GM21515 (cell line): ENCODE data around the gene SLC19A2.
A peak's percentile ranks its signal among the peaks of the same experiment; 100 is the strongest.
"Not testable (repeated sequence)": the region's sequence is repeated elsewhere in the genome, so short reads cannot be mapped to it uniquely, and the experiment has no call there.

ENCODE experiments used
- ATAC-seq: cut with Tn5 transposase; IDR thresholded peaks from one replicate; pipeline ENCODE4 v1.9.1; 2021; ENCODE audit not compliant: unreplicated experiment

Gene SLC19A2

GRCh38 chr1:169509354-169509753, 23.6 kb upstream of the SLC19A2 start:
- ATAC-seq = no peak

- ATAC-seq = no peak
These were observed 22.9 kb upstream of the SLC19A2 start for GRCh38 chr1:169508432-169509338.

DNA sequence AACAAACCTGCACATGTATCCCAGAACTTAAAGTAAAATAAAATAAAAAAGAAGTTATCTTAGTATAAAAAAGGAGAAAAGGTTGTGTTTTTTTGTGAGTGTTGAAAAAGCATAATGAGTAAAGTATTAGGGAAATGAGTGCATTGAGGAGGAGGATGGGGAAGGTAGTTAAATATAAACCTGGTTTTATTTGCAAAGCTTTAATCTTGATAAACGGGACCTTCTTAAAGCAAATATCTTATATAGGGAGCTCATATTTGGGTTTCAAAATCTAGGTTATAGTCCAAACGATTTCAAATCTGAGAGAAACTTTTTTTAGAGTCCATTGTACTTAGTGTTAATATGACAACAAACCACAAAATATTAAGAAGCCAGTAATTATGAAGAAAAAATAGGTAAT, 21.7 kb upstream of the SLC19A2 start:
- no peak for ATAC-seq

GRCh38 chr1:169503601-169504000, 17.9 kb upstream of the SLC19A2 start:
- ATAC-seq = not testable (repeated sequence)

- no peak for ATAC-seq
These were observed 14.1 kb upstream of the SLC19A2 start for GRCh38 chr1:169499807-169500206.

- ATAC-seq = no peak
These were observed 11.6 kb upstream of the SLC19A2 start for GRCh38 chr1:169497317-169497716.

- ATAC-seq = no peak
These were observed 10.2 kb upstream of the SLC19A2 start for GRCh38 chr1:169495916-169496315.

DNA sequence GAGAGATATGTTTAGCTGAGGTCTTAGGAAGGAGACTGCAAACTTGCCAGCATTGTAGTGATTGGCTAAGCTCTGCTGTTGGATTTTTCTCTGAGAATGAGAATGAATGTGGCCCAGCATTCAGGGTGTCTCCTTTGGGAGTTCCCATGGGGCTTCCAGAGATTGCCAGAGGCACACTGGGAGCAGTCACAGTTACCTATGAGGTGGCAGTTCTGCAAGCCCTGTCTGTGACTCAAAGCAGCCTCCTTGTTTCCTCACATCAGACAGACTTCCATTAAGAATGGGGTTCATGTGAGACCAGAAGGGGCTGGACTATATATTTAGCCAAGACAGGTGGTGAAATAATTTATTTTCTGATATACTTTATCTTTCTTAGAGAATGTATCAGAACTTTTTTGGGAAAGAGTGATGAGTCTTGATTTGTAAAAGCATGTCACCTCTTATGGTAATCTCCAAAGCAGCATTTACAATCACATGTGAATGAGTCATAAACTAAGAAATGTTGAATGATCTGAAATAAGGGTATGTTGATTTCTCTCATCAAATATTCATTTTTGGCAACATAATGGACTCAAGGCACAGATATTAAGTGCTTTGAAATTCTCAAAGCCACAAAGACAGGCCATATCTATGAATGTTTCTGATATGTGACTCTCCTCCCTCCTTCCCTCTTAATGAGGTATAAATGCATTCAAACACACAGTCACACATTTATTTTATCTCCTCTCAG, 9.5 kb upstream of the SLC19A2 start:
- ATAC-seq = no peak

DNA sequence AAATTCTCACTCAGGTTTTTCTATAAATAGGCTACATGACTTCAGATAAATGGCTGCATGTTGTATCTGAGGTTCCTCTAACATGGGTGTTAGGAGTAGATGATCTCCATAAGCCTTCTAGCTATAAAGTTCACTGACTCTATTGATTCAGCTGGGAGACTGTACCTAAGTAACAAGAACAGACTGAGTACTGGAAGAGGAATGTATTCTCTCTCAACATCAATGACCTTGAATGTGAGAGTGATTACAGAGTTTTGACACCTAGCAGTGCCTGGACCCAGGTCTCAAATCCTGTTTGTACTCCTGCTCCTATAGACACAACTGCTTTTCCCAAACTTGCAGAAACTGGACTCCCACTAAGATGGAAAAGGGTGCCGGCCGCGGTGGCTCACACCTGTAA, 8.6 kb upstream of the SLC19A2 start:
- ATAC-seq = no peak

DNA sequence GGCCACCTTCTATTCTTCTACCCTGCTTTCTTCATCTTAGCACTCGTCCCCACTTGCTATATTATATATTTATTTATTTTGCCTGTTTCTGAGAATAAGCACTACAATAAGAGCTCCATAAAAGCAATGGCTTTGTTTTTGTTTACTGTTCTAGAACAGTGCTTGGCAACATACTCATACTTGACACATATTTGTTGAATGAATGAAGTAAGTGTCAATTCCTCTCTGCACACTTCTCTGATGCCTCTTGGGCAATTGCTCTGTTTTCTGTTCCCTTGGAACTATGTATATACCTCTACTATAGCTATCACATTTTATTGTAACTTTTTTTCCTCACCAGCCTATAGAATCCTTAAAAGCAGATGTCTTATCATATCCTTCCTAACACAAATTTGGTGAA, 7.5 kb upstream of the SLC19A2 start:
- no peak for ATAC-seq

- ATAC-seq = no peak
These were observed 6.1 kb upstream of the SLC19A2 start for GRCh38 chr1:169491845-169492281.

DNA sequence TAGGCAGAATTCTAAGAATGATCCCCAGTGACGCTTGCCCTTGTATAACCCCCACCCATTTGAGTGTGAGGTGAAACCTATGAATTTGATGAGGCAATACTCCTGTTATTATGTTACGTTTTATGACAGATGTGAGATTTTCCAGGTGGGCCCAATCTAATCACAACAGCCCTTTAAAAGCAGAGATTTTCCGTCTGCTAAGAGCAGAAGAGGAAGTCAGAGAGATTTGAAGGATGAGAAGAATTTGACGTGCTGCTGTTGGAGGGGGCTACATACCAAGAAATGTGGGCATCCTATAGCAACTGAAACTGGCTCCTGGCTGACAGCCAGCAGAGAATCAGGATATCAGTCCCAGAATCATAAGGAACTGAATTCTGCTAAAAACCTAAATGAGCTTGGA, 2.4 kb upstream of the SLC19A2 start:
- ATAC-seq = no peak

DNA sequence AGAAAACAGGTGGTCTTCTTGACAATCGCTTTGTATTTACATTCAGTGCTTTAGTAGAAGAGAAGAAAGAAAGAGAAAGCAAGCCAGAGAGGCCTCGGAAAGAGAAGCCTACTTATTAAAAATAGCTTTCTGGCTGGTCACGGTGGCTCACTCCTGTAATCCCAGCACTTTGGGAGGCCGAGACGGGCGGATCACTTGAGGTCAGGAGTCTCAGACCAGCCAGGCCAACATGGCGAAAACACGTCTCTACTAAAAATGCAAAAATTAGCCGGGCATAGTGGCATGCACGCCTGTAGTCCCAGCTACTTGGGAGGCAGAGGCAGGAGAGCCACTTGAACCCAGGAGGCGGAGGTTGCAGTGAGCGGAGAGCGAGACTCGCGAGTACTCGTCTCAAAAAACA, 1.8 kb upstream of the SLC19A2 start:
- ATAC-seq = no peak

- no peak for ATAC-seq
These were observed 1.4 kb upstream of the SLC19A2 start for GRCh38 chr1:169487133-169487532.

DNA sequence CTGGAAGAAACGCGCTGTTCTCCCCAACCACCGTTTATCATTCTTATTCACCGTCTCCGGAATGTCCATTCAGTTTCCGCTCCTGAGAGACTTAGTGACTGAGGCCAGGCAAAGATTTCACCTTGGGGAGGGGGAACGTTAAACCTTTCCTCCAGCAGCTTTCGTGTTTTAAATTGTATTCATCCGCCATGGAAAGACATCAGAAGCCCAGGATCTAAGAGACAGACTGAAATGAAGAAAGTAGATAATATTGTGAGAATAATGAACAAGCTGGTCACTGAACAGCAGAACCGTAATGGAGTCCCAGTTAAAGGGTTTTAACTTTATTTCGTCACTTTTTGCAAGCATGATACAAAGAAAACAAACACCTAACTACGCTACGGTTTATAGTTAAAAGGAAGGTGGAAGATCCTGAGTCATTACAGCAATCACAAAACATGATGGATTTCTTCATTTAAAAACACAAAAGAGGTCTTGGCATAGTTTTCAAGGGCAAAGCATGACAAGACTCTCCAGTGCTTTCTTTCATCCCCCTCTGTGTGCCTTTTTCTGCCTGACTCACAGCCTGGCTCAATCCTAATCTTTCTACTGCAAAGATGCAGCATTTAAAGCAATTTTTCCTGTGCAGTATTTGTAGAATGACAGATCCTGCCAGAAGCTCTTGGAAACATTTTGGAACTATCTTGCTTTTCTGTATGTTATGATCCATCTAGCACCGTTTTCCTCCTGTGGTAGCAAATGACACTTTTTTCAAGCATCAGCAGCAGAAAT, 722 bp upstream of the SLC19A2 start:
- no peak for ATAC-seq

DNA sequence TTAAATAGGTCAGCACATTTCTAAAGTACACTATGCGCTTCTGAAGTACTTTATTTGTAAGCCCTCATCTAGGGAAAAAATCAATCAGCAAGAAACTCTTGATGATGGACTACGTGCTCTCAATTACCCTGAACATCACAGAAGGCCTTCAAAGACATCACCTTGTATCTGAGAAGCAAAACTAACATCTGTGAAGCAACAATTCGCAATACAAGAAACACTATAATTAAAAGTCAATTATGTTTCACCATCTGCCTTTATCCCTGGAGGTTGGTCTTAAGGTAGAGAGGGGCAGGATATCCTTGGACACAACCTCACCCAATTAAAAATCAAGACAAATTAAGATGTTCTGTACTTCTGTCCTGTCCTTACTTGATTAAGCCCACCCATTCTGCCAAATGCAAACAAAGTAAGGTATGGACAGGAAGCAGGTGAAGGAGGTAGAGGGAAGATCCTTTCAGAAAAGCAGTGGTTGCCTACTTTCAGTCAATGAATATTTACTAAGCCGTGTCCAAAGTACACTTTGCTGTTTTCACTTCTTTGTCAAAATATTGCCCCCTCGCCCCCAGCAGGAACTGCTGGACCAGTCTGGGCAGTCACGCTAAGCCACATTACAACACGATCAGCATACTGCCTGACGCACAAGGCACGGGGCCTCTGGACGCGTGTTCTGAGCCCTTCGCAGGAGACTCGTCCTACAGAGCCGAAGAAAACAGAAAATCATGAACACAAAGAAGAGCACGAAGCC, 887 bp downstream of the SLC19A2 start:
- ATAC-seq = peak; percentile 18

GRCh38 chr1:169484101-169484500, 1.6 kb downstream of the SLC19A2 start:
- ATAC-seq = no peak

GRCh38 chr1:169483500-169483966, 2.2 kb downstream of the SLC19A2 start:
- ATAC-seq = no peak

DNA sequence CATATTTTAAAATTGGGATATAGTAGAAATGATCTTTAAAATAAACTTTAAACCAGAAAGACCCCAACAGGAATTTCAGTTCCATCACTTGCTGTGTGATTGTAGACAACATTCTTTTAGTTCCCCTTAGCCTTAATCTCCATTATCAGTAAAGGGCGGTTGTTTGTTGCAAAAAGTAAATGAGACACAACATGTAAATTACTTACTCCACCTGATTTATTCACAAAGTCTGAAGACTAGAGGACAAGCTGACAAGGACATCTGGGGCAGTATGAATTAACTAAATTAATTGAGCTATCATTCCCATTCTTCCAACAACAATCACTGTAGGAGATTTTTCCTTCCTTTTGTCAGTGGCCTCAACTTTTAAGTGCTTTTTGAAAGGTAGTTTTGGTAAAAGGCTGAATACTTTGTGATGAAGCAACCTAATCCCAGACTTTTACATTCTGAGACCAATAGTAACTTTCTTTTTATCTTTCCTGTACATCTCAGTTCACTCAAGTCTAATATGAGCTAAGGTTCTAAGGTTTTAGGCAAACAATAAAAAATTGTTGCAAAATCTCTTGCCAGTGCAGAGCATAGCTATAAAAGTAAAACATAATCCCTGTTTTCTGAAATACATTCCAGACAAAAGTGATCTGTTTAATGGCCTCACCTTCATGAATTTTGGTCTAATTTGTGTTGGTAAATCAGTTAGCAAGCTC, 6.2 kb downstream of the SLC19A2 start:
- ATAC-seq = no peak

- ATAC-seq = no peak
These were observed 7.6 kb downstream of the SLC19A2 start for GRCh38 chr1:169478094-169478672.
